EL (cell line): ENCODE results near the gene PLS3.

Experiments
- DNase-seq: peaks from one replicate; pipeline ENCODE4 v3.0.0-alpha.2; 2016

The PLS3 gene

DNA sequence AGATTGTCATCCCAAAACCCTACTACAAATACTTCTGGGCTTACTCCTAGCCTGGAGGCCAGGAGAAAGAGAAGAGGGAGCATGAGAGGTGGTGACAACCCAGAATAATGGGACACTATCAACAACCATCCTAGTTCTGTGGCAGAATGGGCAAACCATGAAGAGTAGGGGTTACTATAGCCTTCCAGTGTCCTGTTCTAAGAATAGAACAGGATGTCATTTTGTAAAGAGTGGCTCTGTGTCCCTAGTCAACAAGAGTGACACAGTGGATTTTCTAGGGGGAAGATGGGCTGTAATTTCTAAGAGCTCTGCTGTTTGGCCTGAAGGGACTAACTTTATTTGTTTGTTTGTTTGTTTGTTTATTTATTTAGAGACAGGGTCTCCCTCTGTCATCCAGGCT is 136.0 kb downstream of the PLS3 start:
- no peak for DNase-seq

DNA sequence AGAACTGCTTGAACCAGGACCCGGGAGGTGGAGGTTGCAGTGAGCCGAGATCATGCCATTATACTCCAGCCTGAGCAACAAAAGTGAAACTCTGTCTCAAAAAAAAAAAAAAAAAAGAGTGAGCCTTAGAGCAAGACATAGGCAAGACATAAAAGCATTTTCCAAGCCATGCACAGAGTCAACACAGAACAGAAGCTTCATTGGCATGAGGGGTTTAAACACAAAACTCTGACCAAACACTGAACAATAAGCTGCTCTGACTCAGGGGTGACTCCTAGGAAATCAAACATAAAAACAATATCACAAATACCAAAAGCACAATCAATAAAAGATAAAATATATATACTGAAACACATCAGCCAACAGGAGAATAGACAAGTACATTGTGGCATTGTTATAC is 136.8 kb downstream of the PLS3 start:
- DNase-seq, result no peak
